K562 (cell line): ENCODE data around the gene ZNF865. TPM values are rescaled to one million over a fixed set of nuclear protein-coding genes. Genes with fewer than 3 reads are reported as not detected.

Experiments used
- ASH1L ChIP-seq: fragments of 450-650 bp; IDR thresholded peaks from 2 replicates; pipeline ENCODE4 v1.6.1; 2018; ENCODE audit warnings: borderline replicate concordance, mild to moderate bottlenecking, low read depth; ENCODE audit not compliant: partially characterized antibody
- CCAR2 ChIP-seq: fragments of 200-400 bp; formaldehyde crosslinking; IDR thresholded peaks from 2 replicates; pipeline ENCODE4 v1.6.1; 2017; ENCODE audit warnings: mild to moderate bottlenecking, low read depth, low read length
- EGR1 ChIP-seq: fragments of 450-650 bp; conservative IDR thresholded peaks from 2 replicates; pipeline ENCODE4 v1.6.1; 2017; ENCODE audit warnings: mild to moderate bottlenecking
- HDAC1 ChIP-seq, 2 experiments: fragments of 450-650 bp; IDR thresholded peaks; 2 replicates each; pipeline ENCODE4 v1.6.1; 2016 to 2017; ENCODE audit warnings: inconsistent platforms in 1 of 2, mild to moderate bottlenecking in 1 of 2, moderate library complexity in 1 of 2
- HDGF ChIP-seq: fragments of 450-650 bp; IDR thresholded peaks from 2 replicates; pipeline ENCODE4 v1.6.1; 2016
- HMBOX1 ChIP-seq: sonication (generic); IDR thresholded peaks from 2 replicates; pipeline ENCODE4 v1.6.1; 2016
- HNRNPH1 ChIP-seq: fragments of 200-400 bp; formaldehyde crosslinking; optimal IDR thresholded peaks from 2 replicates; pipeline ENCODE3; 2017; ENCODE audit warnings: low read depth, mild to moderate bottlenecking, low read length, moderate library complexity
- IRF2 ChIP-seq: sonication (generic); formaldehyde crosslinking; IDR thresholded peaks from 2 replicates; pipeline ENCODE4 v1.8.1; 2022; ENCODE audit warnings: mild to moderate bottlenecking, missing genetic modification reagents
- MAFG ChIP-seq: fragments of 450-650 bp; conservative IDR thresholded peaks from 2 replicates; pipeline ENCODE4 v1.6.1; 2016; ENCODE audit warnings: missing genetic modification characterization, missing compliant biosample characterization
- RAD21 ChIP-seq, 2 experiments: fragments of 250-450 bp in 1 of 2; fragments of 450-650 bp in 1 of 2; sonication (Bioruptor Pico) in 1 of 2; formaldehyde crosslinking in 1 of 2; IDR thresholded peaks in 1 of 2; conservative IDR thresholded peaks in 1 of 2; 2 replicates each; pipeline versions ENCODE4 v1.4.0 to v1.8.0; 2020 to 2022; ENCODE audit warnings: mild to moderate bottlenecking in 2 of 2, moderate library complexity in 1 of 2
- SRSF3 ChIP-seq: fragments of 200-400 bp; formaldehyde crosslinking; IDR thresholded peaks from 2 replicates; pipeline ENCODE4 v1.6.1; 2016; ENCODE audit warnings: mild to moderate bottlenecking, low read length, moderate library complexity; ENCODE audit not compliant: insufficient read depth
- ZHX1 ChIP-seq: fragments of 150-350 bp; conservative IDR thresholded peaks from 2 replicates; pipeline ENCODE4 v1.6.1; 2014; ENCODE audit warnings: low read length
- ZNF146 ChIP-seq: IDR thresholded peaks from one replicate; pipeline ENCODE4 v1.6.1; 2018; ENCODE audit warnings: missing compliant biosample characterization; ENCODE audit not compliant: unreplicated experiment
- ZNF282 ChIP-seq: sonication (generic); formaldehyde crosslinking; IDR thresholded peaks from 2 replicates; pipeline ENCODE4 v1.8.1; 2023; ENCODE audit warnings: missing genetic modification reagents
- ZNF444 ChIP-seq: fragments of 250-450 bp; sonication (Bioruptor Pico); IDR thresholded peaks from 2 replicates; pipeline ENCODE4 v1.4.0; 2020; ENCODE audit warnings: mild to moderate bottlenecking, moderate library complexity
- ZNF75A ChIP-seq: fragments of 450-650 bp; formaldehyde crosslinking; IDR thresholded peaks from 2 replicates; pipeline ENCODE4 v1.4.0; 2020; ENCODE audit warnings: mild to moderate bottlenecking
- ZZZ3 ChIP-seq: fragments of 450-650 bp; IDR thresholded peaks from 2 replicates; pipeline ENCODE4 v1.6.1; 2016; ENCODE audit warnings: antibody characterized with exemption, mild to moderate bottlenecking, moderate library complexity
- polyA plus RNA-seq, 8 experiments: library from polyadenylated mRNA; depleted of rRNA in 4 of 8; stranded (reverse) in 5 of 8; unstranded in 3 of 8; fragments of >200 nt; fragmentation: Nextera tagmentation in 2 of 8; fragmentation: Illumina TruSeq in 1 of 8; extraction: Ambion mirVana in 2 of 8; extraction: Trizol in 1 of 8; gene quantifications; 2 replicates each; pipeline versions ENCODE4 v1.2.1 to v1.2.3, GENCODE V29; 2011 to 2014; ENCODE audit warnings: inconsistent platforms in 1 of 8, missing spikeins in 1 of 8
- total RNA-seq, 7 experiments: library from RNA; depleted of rRNA in 6 of 7; stranded (reverse); fragments of >200 nt in 6 of 7; fragmentation: Illumina TruSeq in 2 of 7; extraction: Trizol in 2 of 7; gene quantifications; 2 replicates each; pipeline versions ENCODE4 v1.2.1 to v1.2.3, GENCODE V29; 2011 to 2021; ENCODE audit warnings: low replicate concordance in 1 of 7
- TF ChIP-seq, protein P1 (sequence below): IDR thresholded peaks from 2 replicates; pipeline ENCODE4 v1.6.1; 2011; ENCODE audit not compliant: insufficient read length; ENCODE audit errors: extremely low read depth
- TF ChIP-seq, protein P2 (sequence below): fragments of 450-650 bp; IDR thresholded peaks from 2 replicates; pipeline ENCODE4 v1.6.1; 2016; ENCODE audit warnings: mild to moderate bottlenecking
- TF ChIP-seq, protein P3 (sequence below): fragments of 450-650 bp; IDR thresholded peaks from 2 replicates; pipeline ENCODE4 v1.6.1; 2016; ENCODE audit warnings: missing biosample characterization, missing genetic modification characterization

The ZNF865 gene
- total and polyA plus RNA-seq, 9 of the 15 experiments (the other 6 are each of a cell fraction or from before 2014, with no cell fraction given): 0.40 to 18.8 (median 1.6) TPM; not detected in 2

- TF ChIP-seq HMBOX1 (no peak), ZNF282 (CRISPR knock-in tag) (no peak; the same call in 1 of the 2 replicates), HDAC1 (IDR thresholded peaks at IDR 0.05) (peak; percentile 45 to 87; a peak in 1 of 4 replicates), ZHX1 (no peak), HDGF (no peak), SRSF3 (no peak), IRF2 (CRISPR knock-in tag) (no peak), HNRNPH1 (no peak), ZNF146 (no peak), ASH1L (no peak), CCAR2 (no peak), ZNF444 (CRISPR knock-in tag) (no peak), ZNF75A (CRISPR knock-in tag) (no peak), MAFG (tag) (no peak), RAD21 (CRISPR knock-in tag; conservative IDR thresholded peaks at IDR 0.05 in 1 of 2, IDR thresholded peaks at IDR 0.05 in 1 of 2) (no peak), EGR1 (peak; percentile 99), ZZZ3 (no peak)
- TF ChIP-seq, protein P1, sequence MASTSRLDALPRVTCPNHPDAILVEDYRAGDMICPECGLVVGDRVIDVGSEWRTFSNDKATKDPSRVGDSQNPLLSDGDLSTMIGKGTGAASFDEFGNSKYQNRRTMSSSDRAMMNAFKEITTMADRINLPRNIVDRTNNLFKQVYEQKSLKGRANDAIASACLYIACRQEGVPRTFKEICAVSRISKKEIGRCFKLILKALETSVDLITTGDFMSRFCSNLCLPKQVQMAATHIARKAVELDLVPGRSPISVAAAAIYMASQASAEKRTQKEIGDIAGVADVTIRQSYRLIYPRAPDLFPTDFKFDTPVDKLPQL: no peak
- TF ChIP-seq, protein P2, sequence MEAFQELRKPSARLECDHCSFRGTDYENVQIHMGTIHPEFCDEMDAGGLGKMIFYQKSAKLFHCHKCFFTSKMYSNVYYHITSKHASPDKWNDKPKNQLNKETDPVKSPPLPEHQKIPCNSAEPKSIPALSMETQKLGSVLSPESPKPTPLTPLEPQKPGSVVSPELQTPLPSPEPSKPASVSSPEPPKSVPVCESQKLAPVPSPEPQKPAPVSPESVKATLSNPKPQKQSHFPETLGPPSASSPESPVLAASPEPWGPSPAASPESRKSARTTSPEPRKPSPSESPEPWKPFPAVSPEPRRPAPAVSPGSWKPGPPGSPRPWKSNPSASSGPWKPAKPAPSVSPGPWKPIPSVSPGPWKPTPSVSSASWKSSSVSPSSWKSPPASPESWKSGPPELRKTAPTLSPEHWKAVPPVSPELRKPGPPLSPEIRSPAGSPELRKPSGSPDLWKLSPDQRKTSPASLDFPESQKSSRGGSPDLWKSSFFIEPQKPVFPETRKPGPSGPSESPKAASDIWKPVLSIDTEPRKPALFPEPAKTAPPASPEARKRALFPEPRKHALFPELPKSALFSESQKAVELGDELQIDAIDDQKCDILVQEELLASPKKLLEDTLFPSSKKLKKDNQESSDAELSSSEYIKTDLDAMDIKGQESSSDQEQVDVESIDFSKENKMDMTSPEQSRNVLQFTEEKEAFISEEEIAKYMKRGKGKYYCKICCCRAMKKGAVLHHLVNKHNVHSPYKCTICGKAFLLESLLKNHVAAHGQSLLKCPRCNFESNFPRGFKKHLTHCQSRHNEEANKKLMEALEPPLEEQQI: no peak
- TF ChIP-seq, protein P3, sequence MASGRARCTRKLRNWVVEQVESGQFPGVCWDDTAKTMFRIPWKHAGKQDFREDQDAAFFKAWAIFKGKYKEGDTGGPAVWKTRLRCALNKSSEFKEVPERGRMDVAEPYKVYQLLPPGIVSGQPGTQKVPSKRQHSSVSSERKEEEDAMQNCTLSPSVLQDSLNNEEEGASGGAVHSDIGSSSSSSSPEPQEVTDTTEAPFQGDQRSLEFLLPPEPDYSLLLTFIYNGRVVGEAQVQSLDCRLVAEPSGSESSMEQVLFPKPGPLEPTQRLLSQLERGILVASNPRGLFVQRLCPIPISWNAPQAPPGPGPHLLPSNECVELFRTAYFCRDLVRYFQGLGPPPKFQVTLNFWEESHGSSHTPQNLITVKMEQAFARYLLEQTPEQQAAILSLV (tag): no peak
These were observed 42.5 kb downstream of the ZNF865 start, which contains the start of gene CCDC106 (continued) for GRCh38 chr19:55647732-55648584.
